ENCODE results near the gene BMP8B.
"Not testable (repeated sequence)": the region's sequence is repeated elsewhere in the genome, so short reads cannot be mapped to it uniquely, and the experiment has no call there.

DNA sequence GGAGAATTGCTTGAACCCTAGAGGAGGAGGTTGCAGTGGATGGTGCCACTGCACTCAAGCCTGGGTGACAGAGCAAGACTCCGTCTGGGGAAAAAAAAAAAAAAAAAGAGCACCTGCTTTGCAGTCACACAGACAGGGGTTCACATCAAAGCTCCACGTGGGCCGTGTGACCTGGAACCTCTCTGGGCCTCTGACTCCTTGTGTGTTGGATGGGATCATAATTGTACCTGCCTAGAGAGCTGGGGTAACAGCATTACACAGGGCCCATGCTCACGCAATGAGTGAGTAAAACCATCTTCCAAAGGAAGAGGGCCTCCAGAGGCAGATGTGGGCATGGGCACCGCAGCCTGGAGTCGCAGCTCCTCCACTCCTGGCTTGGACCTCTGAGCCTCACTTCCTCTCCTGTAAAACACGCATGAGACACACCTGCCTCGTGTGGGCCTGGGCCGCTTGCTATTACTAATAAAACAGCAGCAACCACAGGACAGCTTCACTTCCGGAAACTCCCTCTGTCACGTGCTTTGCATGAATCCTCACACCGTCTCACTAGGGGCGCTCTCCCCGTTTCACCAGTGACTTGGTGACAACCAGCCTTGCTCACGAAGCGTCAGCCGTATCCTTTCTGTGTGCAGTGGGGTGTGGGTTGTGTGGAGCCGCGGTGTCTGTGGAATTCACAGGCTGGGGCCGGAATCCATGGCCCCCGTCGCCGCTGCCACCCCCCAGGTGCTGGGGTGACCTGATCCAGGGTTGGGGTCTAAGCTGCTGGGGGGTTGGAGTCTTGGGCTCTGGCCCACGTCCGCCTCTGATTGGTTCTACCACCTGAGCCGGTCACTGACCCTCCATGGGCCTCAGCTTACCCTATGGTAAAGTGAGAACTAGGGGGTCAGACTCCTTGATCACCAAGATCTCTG is 10.4 kb upstream of the BMP8B start:
- not testable (repeated sequence) for TF ChIP-seq PHF8 (conservative IDR thresholded peaks at IDR 0.05; ENCODE audit: low read depth, low read length); POLR2A (IDR thresholded peaks at IDR 0.05; ENCODE audit: control extremely low read depth in 1 of 2, low read depth in 2 of 2, low read length in 2 of 2); NRF1 (IDR thresholded peaks at IDR 0.05; ENCODE audit: low read depth, low read length); EZH2 (IDR thresholded peaks at IDR 0.05; ENCODE audit: low read depth, low read length, severe bottlenecking)
- TF ChIP-seq, protein P1, sequence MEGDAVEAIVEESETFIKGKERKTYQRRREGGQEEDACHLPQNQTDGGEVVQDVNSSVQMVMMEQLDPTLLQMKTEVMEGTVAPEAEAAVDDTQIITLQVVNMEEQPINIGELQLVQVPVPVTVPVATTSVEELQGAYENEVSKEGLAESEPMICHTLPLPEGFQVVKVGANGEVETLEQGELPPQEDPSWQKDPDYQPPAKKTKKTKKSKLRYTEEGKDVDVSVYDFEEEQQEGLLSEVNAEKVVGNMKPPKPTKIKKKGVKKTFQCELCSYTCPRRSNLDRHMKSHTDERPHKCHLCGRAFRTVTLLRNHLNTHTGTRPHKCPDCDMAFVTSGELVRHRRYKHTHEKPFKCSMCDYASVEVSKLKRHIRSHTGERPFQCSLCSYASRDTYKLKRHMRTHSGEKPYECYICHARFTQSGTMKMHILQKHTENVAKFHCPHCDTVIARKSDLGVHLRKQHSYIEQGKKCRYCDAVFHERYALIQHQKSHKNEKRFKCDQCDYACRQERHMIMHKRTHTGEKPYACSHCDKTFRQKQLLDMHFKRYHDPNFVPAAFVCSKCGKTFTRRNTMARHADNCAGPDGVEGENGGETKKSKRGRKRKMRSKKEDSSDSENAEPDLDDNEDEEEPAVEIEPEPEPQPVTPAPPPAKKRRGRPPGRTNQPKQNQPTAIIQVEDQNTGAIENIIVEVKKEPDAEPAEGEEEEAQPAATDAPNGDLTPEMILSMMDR (IDR thresholded peaks at IDR 0.05; ENCODE audit: control extremely low read depth in 1 of 3, insufficient read depth in 1 of 3, low read depth in 1 of 3, low read length in 3 of 3) = peak; percentile 21 to 52 (median 50); a peak in 3 of 4 replicates
